HCT116 (cell line): Measurements from ENCODE around the gene VAMP8. TPM values are rescaled to one million over a fixed set of nuclear protein-coding genes. Genes with fewer than 3 reads are reported as not detected.
A peak's percentile ranks its signal among the peaks of the same experiment; 100 is the strongest.

Experiments used
- ATAC-seq: fragments of 200-7000 bp; cut with Tn5 transposase; 2 replicates; pipeline ENCODE4 v1.9.1; 2020; ENCODE audit warnings: mild to moderate bottlenecking, moderate library complexity
- BruUV-seq: library from RNA; stranded (reverse); fragments of 400-500 nt; replicated peaks from 2 replicates; lab custom pipeline; 2021; lab: Mats Ljungman, UMichigan
- CTCF ChIA-PET: fragments of 300-600 bp; sonication (Branson Sonifier 250); formaldehyde crosslinking; loops from one replicate; lab custom pipeline; 2021; ENCODE audit warnings: antibody characterized with exemption; lab: Charles Lee
- POLR2A ChIA-PET: fragments of 300-600, 350-600 bp; sonication (Branson Sonifier 250); formaldehyde crosslinking; loops from one replicate; lab custom pipeline; 2021; ENCODE audit warnings: antibody characterized with exemption; lab: Charles Lee
- RAD21 ChIA-PET, 2 experiments: fragments of 300-600 bp; sonication (Branson Sonifier 250); formaldehyde crosslinking; loops; one replicate each; lab custom pipeline; 2023; ENCODE audit warnings: low total read pairs in 2 of 2; ENCODE audit not compliant: uncharacterized antibody in 2 of 2, unreplicated experiment in 2 of 2, low non-redundant PET in 1 of 2; lab: Charles Lee
- DNase-seq: peaks from one replicate; pipeline ENCODE4 v3.0.0-alpha.2; 2010; ENCODE audit warnings: low read depth, low spot score
- H2AFZ ChIP-seq: fragments of 200-600 bp; shearing (Covaris generic), sonication (generic); 2 replicates; pipeline ENCODE4 v1.6.1; 2017; ENCODE audit warnings: low read depth, mixed run types, mixed read lengths, antibody characterized with exemption, low read length; ENCODE audit not compliant: poor library complexity, severe bottlenecking
- H3K27ac ChIP-seq: 2 replicates; pipeline ENCODE4 v1.5.1; 2012; ENCODE audit warnings: low read depth, low read length
- H3K27me3 ChIP-seq: fragments of 200-600 bp; sonication (generic); 2 replicates; pipeline ENCODE4 v1.6.1; 2016; ENCODE audit warnings: mixed run types, low read length, mixed read lengths; ENCODE audit not compliant: insufficient read depth
- H3K36me3 ChIP-seq, 2 experiments: fragments of 200-500 bp in 1 of 2; fragments of 200-600 bp in 1 of 2; sonication (Bioruptor generic) in 1 of 2; sonication (generic) in 1 of 2; 2 replicates each; pipeline versions ENCODE4 v1.5.1 to v1.6.1; 2014 to 2016; ENCODE audit warnings: low read length in 2 of 2, inconsistent platforms in 1 of 2, mixed read lengths in 1 of 2, mixed run types in 1 of 2; ENCODE audit not compliant: insufficient read depth in 2 of 2, control insufficient read depth in 1 of 2
- H3K4me1 ChIP-seq, 2 experiments: fragments of 200-600 bp in 1 of 2; sonication (generic) in 1 of 2; 2 replicates each; pipeline versions ENCODE4 v1.5.1 to v1.6.1; 2012 to 2017; ENCODE audit warnings: low read length in 2 of 2, inconsistent platforms in 1 of 2, mild to moderate bottlenecking in 1 of 2, mixed read lengths in 1 of 2, mixed run types in 1 of 2, moderate library complexity in 1 of 2; ENCODE audit not compliant: insufficient read depth in 2 of 2, control insufficient read depth in 1 of 2
- H3K4me2 ChIP-seq: fragments of 200-600 bp; sonication (generic); 2 replicates; pipeline ENCODE4 v1.6.1; 2017; ENCODE audit warnings: mixed run types, low read length, mixed read lengths
- H3K4me3 ChIP-seq, 2 experiments: fragments of 200-600 bp in 1 of 2; sonication (generic) in 1 of 2; replicated peaks in 1 of 2; 2 replicates each; pipeline ENCODE4 v1.5.1; 2011 to 2016; ENCODE audit warnings: low read length in 2 of 2, control low read depth in 1 of 2, low read depth in 1 of 2, mild to moderate bottlenecking in 1 of 2, mixed read lengths in 1 of 2, mixed run types in 1 of 2
- H3K79me2 ChIP-seq: fragments of 200-600 bp; sonication (generic); 2 replicates; pipeline ENCODE4 v1.6.1; 2017; ENCODE audit warnings: mild to moderate bottlenecking, mixed run types, low read length, moderate library complexity, mixed read lengths; ENCODE audit not compliant: insufficient read depth
- H3K9ac ChIP-seq: fragments of 200-600 bp; sonication (generic); 2 replicates; pipeline ENCODE4 v1.6.1; 2016; ENCODE audit warnings: low read length, mixed read lengths
- H3K9me2 ChIP-seq: fragments of 200-600 bp; sonication (generic), shearing (Covaris generic); 2 replicates; pipeline ENCODE4 v1.6.1; 2017; ENCODE audit warnings: mixed run types, mild to moderate bottlenecking, moderate library complexity; ENCODE audit not compliant: insufficient read depth
- H3K9me3 ChIP-seq, 2 experiments: fragments of 200-500 bp in 1 of 2; fragments of 200-600 bp in 1 of 2; sonication (Bioruptor generic) in 1 of 2; sonication (generic) in 1 of 2; 2 replicates each; pipeline ENCODE4 v1.6.1; 2014 to 2017; ENCODE audit warnings: low read length in 2 of 2, mixed read lengths in 2 of 2, inconsistent platforms in 1 of 2, low read depth in 1 of 2, mild to moderate bottlenecking in 1 of 2, mixed run types in 1 of 2, moderate library complexity in 1 of 2; ENCODE audit not compliant: control insufficient read depth in 1 of 2, insufficient read depth in 1 of 2
- H4K20me1 ChIP-seq: fragments of 200-600 bp; sonication (generic), shearing (Covaris generic); 2 replicates; pipeline ENCODE4 v1.6.1; 2017; ENCODE audit warnings: mixed run types, mild to moderate bottlenecking, moderate library complexity; ENCODE audit not compliant: insufficient read depth
- EGR1 ChIP-seq: IDR thresholded peaks from 2 replicates; pipeline ENCODE4 v1.6.1; 2012; ENCODE audit warnings: low read depth
- EZH2 ChIP-seq: fragments of 200-600 bp; sonication (generic); IDR thresholded peaks from 2 replicates; pipeline ENCODE4 v1.6.1; 2017; ENCODE audit warnings: antibody characterized with exemption, mixed run types
- FOSL1 ChIP-seq: IDR thresholded peaks from 2 replicates; pipeline ENCODE4 v1.6.1; 2012; ENCODE audit warnings: low read depth
- POLR2A ChIP-seq: IDR thresholded peaks from 2 replicates; pipeline ENCODE4 v1.7.0; 2011; ENCODE audit warnings: borderline replicate concordance; ENCODE audit not compliant: insufficient read depth, insufficient read length; ENCODE audit errors: extremely low read depth
- POLR2AphosphoS5 ChIP-seq: IDR thresholded peaks from 2 replicates; pipeline ENCODE4 v1.6.1; 2011; ENCODE audit warnings: mild to moderate bottlenecking, low read depth, low read length, moderate library complexity
- SIN3A ChIP-seq: IDR thresholded peaks from 2 replicates; pipeline ENCODE4 v1.6.1; 2012; ENCODE audit warnings: low read depth
- TCF7L2 ChIP-seq: IDR thresholded peaks from 2 replicates; pipeline ENCODE4 v1.7.0; 2011; ENCODE audit warnings: borderline replicate concordance, inconsistent platforms; ENCODE audit not compliant: insufficient read depth, insufficient read length; ENCODE audit errors: extremely low read depth
- ZFX ChIP-seq: fragments of 450-650 bp; IDR thresholded peaks from 2 replicates; pipeline ENCODE4 v1.6.1; 2017
- intact Hi-C: fragments of 100-400 bp; cut with micrococcal nuclease; formaldehyde crosslinking; loops from 2 replicates; pipeline ENCODE4 v1.10.0; 2022
- total RNA-seq: library from RNA; stranded (reverse); gene quantifications from one replicate; pipeline ENCODE4 v1.2.1, GENCODE V29; 2021; ENCODE audit not compliant: unreplicated experiment
- TF ChIP-seq, protein P1 (sequence below), 3 experiments: fragments of 200-600 bp in 1 of 3; sonication (generic) in 1 of 3; IDR thresholded peaks in 2 of 3; conservative IDR thresholded peaks in 1 of 3; 2 replicates each; pipeline ENCODE4 v1.5.1; 2012 to 2017; ENCODE audit warnings: low read depth in 2 of 3, low read length in 2 of 3, antibody characterized with exemption in 1 of 3, borderline replicate concordance in 1 of 3, control low read depth in 1 of 3, mild to moderate bottlenecking in 1 of 3, mixed read lengths in 1 of 3, mixed run types in 1 of 3, moderate library complexity in 1 of 3; ENCODE audit not compliant: insufficient read depth in 1 of 3

VAMP8 gene
- total RNA-seq, 1 experiment from 2014 or later: 52.6 TPM

DNA sequence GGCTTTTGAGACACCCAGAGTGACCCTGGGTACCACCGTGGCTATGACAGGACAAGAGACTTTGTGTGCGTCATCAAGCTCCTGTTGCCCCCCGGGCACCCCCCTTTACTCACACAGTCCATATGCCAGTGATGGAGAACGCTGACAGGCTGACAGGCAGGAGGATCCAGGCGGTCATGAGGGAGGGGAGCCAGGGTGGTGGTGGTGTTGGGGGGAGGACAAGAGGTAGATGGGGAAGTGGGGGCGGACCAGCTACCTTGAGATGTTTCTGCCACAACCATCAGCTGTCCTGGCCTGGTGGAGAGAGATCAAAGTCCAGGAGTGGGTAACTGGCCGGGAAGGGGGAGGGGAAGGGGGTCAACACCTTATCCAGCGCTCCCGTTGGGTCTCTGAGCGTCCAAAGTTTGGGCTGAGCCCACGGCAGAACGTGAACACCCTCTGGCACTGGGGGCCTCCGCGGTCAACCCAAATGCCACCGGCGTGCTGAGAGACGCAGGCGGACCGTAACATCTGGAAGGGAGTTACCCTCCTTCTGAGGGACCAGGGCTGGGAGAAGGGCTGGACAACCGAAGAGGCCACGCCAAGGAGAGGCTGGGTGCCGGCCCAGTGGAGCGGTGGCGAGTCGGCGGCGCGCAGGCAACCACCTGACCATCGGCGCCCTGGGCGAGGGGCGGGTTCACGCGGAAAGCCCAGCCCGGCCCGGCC lies 24.5 kb downstream of the VAMP8 start:
- ATAC-seq (peak; percentile 70), DNase-seq (no peak)
- no peak overlapping the region for H2AFZ ChIP-seq
- peaks cover 8 to 17% of the 10 kb centered on the region in 2 experiments for H3K4me1 ChIP-seq
- peak overlapping the region; percentile 63 for H3K9ac ChIP-seq
- TF ChIP-seq TCF7L2 (peak; percentile 11), EGR1 (no peak), SIN3A (no peak)
- no peaks in the 10 kb centered on the region for H3K9me3 ChIP-seq
- H3K27me3 ChIP-seq: no peaks in the 10 kb centered on the region
- POLR2A ChIA-PET: interaction anchor here (0.8 to 3.3 kb wide), 5 partner anchors 7 to 25 kb away, joined by 3 to 20 read pairs (median 4); partner anchors contain the start of genes C2orf68 and VAMP8
- peak overlapping the region; percentile 64; the same call in 1 of the 2 replicates for H3K27ac ChIP-seq
- H3K79me2 ChIP-seq: peaks cover 3% of the 10 kb centered on the region
- RAD21 ChIA-PET: no interaction called here
- BruUV-seq: no TSS peak
- H3K4me3 ChIP-seq: peak overlapping the region; percentile 83 to 85
- H3K4me2 ChIP-seq: peak overlapping the region; percentile 93
- H4K20me1 ChIP-seq: no peaks in the 10 kb centered on the region
- peaks cover 4 to 5% of the 10 kb centered on the region in 2 experiments; a peak in 3 of 4 replicates for H3K36me3 ChIP-seq
- intact Hi-C loops: loop anchor here (5.0 kb wide), 1 partner anchor 190 kb away; the partner anchor contains the start of gene CAPG
- H3K9me2 ChIP-seq: no peaks in the 10 kb centered on the region
- CTCF ChIA-PET: no interaction called here

DNA sequence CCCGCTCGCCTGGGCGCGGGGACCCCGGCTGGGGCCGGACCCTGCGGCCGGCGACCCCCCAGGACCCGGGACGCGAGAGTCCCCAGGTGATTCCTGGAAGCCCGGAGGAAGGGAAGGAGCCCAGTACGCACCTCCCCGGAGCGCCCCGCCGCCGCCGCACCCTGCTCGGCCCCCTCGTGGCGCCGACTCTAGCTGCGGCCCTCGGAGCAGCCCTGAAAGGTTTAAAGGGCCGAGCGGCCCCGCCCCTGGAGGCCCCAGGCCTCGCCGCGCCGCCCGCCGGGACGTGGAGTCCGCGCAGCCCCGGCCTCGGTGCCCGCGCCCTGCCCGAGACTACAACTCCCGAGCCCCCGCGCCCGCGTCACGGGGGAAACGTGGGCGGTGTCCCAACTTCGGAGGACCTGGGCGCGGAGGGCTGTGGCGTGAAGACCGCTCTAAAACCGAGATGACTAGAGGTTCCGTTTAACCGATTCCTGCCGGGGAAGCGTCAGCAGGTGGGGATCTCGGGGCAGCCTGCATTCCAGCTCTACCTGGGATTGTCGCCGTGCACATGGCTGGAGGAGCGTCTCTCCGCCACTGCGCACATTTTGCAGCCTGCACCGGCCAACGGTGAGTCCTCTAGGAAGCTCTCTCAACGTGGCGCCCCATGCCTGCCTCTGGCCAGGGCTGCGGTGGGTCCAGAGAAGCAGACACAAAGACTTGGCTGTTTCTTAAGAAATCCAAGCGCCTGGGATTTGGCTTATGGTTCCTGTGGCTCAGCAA lies 25.3 kb downstream of the VAMP8 start, which contains the start of gene TMEM150A:
TMEM150A (minus strand) TSS at position 223 of the 759 bp plus-strand sequence. CDS start 750 bp downstream, outside the sequence.
- TSS peak; percentile 43 for BruUV-seq
- CTCF ChIA-PET: interaction anchor here (0.7 to 1.2 kb wide), 2 partner anchors 9 to 16 kb away, joined by 3 read pairs; partner anchors contain the start of gene C2orf68
- intact Hi-C loops: loop anchor here (5.0 kb wide), 1 partner anchor 190 kb away; the partner anchor contains the start of gene CAPG
- RAD21 ChIA-PET: no interaction called here
- Histone ChIP-seq H3K79me2 (no peaks in the 10 kb centered on the region), H3K4me2 (peak within 1 kb of the TSS; percentile 93), H4K20me1 (no peaks in the 10 kb centered on the region), H2AFZ (peak within 1 kb of the TSS; percentile 13), H3K27me3 (no peaks in the 10 kb centered on the region), H3K27ac (peak within 1 kb of the TSS; percentile 64), H3K9ac (peak within 1 kb of the TSS; percentile 63), H3K4me3 (peak within 1 kb of the TSS; percentile 83 to 85), H3K9me3 (no peaks in the 10 kb centered on the region), H3K9me2 (no peaks in the 10 kb centered on the region), H3K4me1 (peaks cover 8 to 17% of the 10 kb centered on the region in 2 experiments), H3K36me3 (peaks cover under 1 to 4% of the 10 kb centered on the region in 2 experiments; a peak in 3 of 4 replicates)
- POLR2A ChIA-PET: interaction anchor here (0.6 to 3.3 kb wide), 8 partner anchors 8 to 595 kb away, joined by 3 to 20 read pairs (median 4); partner anchors contain the start of genes C2orf68, MAT2A and VAMP8
- ATAC-seq (peak; percentile 94), DNase-seq (peak; percentile 68)
- TF ChIP-seq POLR2AphosphoS5: peak; percentile 65
- TF ChIP-seq FOSL1: no peak
- TF ChIP-seq, protein P1, sequence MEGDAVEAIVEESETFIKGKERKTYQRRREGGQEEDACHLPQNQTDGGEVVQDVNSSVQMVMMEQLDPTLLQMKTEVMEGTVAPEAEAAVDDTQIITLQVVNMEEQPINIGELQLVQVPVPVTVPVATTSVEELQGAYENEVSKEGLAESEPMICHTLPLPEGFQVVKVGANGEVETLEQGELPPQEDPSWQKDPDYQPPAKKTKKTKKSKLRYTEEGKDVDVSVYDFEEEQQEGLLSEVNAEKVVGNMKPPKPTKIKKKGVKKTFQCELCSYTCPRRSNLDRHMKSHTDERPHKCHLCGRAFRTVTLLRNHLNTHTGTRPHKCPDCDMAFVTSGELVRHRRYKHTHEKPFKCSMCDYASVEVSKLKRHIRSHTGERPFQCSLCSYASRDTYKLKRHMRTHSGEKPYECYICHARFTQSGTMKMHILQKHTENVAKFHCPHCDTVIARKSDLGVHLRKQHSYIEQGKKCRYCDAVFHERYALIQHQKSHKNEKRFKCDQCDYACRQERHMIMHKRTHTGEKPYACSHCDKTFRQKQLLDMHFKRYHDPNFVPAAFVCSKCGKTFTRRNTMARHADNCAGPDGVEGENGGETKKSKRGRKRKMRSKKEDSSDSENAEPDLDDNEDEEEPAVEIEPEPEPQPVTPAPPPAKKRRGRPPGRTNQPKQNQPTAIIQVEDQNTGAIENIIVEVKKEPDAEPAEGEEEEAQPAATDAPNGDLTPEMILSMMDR (IDR thresholded peaks at IDR 0.05 in 2 of 3, conservative IDR thresholded peaks at IDR 0.05 in 1 of 3; ENCODE audit: borderline replicate concordance in 1 of 3, insufficient read depth in 1 of 3, low read depth in 2 of 3, low read length in 2 of 3): 0 out of 6 replicates have a peak, but pooled peaks of 1 of the 3 experiments have one; percentile 21
- peak; percentile 68 for TF ChIP-seq ZFX
- TF ChIP-seq TCF7L2: peak; percentile 21
- no peak for TF ChIP-seq EGR1
- TF ChIP-seq EZH2: no peak
- peak; percentile 48 for TF ChIP-seq POLR2A
